Neuronal stem cell (in vitro differentiated cells): ENCODE results near the gene CTNNB1.
A peak's percentile ranks its signal among the peaks of the same experiment; 100 is the strongest.
"Not testable (repeated sequence)": the region's sequence is repeated elsewhere in the genome, so short reads cannot be mapped to it uniquely, and the experiment has no call there.

ENCODE experiments used
- DNase-seq: peaks from one replicate; pipeline ENCODE4 v3.0.0-alpha.2; 2013; ENCODE audit warnings: low spot score
- H2AFZ ChIP-seq: one replicate; pipeline ENCODE4 v1.6.1; 2013; ENCODE audit warnings: mild to moderate bottlenecking, low read length, inconsistent platforms
- H2AK5ac ChIP-seq: 2 replicates; pipeline ENCODE4 v1.6.1; 2013; ENCODE audit warnings: low read depth, mild to moderate bottlenecking, inconsistent platforms, low read length, moderate library complexity, mixed read lengths
- H2BK120ac ChIP-seq: 2 replicates; pipeline ENCODE4 v1.6.1; 2013; ENCODE audit warnings: low read depth, mild to moderate bottlenecking, inconsistent platforms, low read length, moderate library complexity, mixed read lengths
- H2BK12ac ChIP-seq: one replicate; pipeline ENCODE4 v1.6.1; 2013; ENCODE audit warnings: low read length, inconsistent platforms
- H2BK15ac ChIP-seq: 2 replicates; pipeline ENCODE4 v1.6.1; 2013; ENCODE audit warnings: mild to moderate bottlenecking, low read length, inconsistent platforms, mixed read lengths
- H2BK5ac ChIP-seq: one replicate; pipeline ENCODE4 v1.6.1; 2013; ENCODE audit warnings: inconsistent platforms, mild to moderate bottlenecking, low read length, moderate library complexity
- H3K14ac ChIP-seq: one replicate; pipeline ENCODE4 v1.6.1; 2013; ENCODE audit warnings: low read length, inconsistent platforms
- H3K18ac ChIP-seq: 2 replicates; pipeline ENCODE4 v1.6.1; 2013; ENCODE audit warnings: low read length, inconsistent platforms
- H3K23ac ChIP-seq: 2 replicates; pipeline ENCODE4 v1.6.1; 2013; ENCODE audit warnings: low read depth, mild to moderate bottlenecking, mixed read lengths, low read length, inconsistent platforms; ENCODE audit not compliant: poor library complexity
- H3K27ac ChIP-seq: replicated peaks from 3 replicates; pipeline ENCODE4 v1.5.1; 2013; ENCODE audit warnings: low read length, inconsistent platforms
- H3K27me3 ChIP-seq, 3 experiments: 2 replicates each; pipeline ENCODE4 v1.6.1; 2013; ENCODE audit warnings: low read length in 3 of 3, mild to moderate bottlenecking in 2 of 3, inconsistent platforms in 1 of 3, low read depth in 1 of 3, mixed read lengths in 1 of 3, moderate library complexity in 1 of 3; ENCODE audit not compliant: control insufficient read depth in 3 of 3, insufficient read depth in 3 of 3
- H3K36me3 ChIP-seq, 2 donors: replicated peaks in 1 of 2; 2 replicates each; pipeline ENCODE4 v1.6.1; 2013; ENCODE audit warnings: low read length in 2 of 2; ENCODE audit not compliant: control insufficient read depth in 2 of 2, insufficient read depth in 2 of 2
- H3K4ac ChIP-seq: 2 replicates; pipeline ENCODE4 v1.6.1; 2013; ENCODE audit warnings: inconsistent platforms, mild to moderate bottlenecking, low read length, moderate library complexity
- H3K4me1 ChIP-seq, 2 donors: 1 replicate in 1 of 2; 2 replicates in 1 of 2; pipeline ENCODE4 v1.6.1; 2013; ENCODE audit warnings: low read length in 2 of 2, low read depth in 1 of 2; ENCODE audit not compliant: control insufficient read depth in 2 of 2, insufficient read depth in 1 of 2
- H3K4me2 ChIP-seq: one replicate; pipeline ENCODE4 v1.6.1; 2013; ENCODE audit warnings: mild to moderate bottlenecking, low read length, inconsistent platforms; ENCODE audit not compliant: insufficient read depth, poor library complexity, severe bottlenecking
- H3K4me3 ChIP-seq, 2 donors: 2 replicates each; pipeline ENCODE4 v1.5.1; 2013; ENCODE audit warnings: low read length in 2 of 2, mild to moderate bottlenecking in 2 of 2, inconsistent platforms in 1 of 2, moderate library complexity in 1 of 2
- H3K79me1 ChIP-seq: one replicate; pipeline ENCODE4 v1.6.1; 2013; ENCODE audit warnings: low read depth, mild to moderate bottlenecking, inconsistent platforms, low read length, moderate library complexity
- H3K9ac ChIP-seq: one replicate; pipeline ENCODE4 v1.6.1; 2013; ENCODE audit warnings: mild to moderate bottlenecking, low read depth, low read length, inconsistent platforms; ENCODE audit not compliant: poor library complexity
- H3K9me3 ChIP-seq, 2 donors: replicated peaks in 1 of 2; 2 replicates each; pipeline versions ENCODE3 to v1.6.1; 2013; ENCODE audit warnings: low read length in 2 of 2, mild to moderate bottlenecking in 2 of 2, inconsistent platforms in 1 of 2, low read depth in 1 of 2, mixed read lengths in 1 of 2, moderate library complexity in 1 of 2; ENCODE audit not compliant: control insufficient read depth in 2 of 2, insufficient read depth in 1 of 2
- H4K8ac ChIP-seq: one replicate; pipeline ENCODE4 v1.6.1; 2013; ENCODE audit warnings: low read depth, mild to moderate bottlenecking, inconsistent platforms, low read length, moderate library complexity
- H4K91ac ChIP-seq: one replicate; pipeline ENCODE4 v1.6.1; 2013; ENCODE audit warnings: low read length, low read depth, mild to moderate bottlenecking, inconsistent platforms; ENCODE audit not compliant: poor library complexity
- WGBS, 2 donors: extraction: QIAGEN DNeasy Blood & Tissue Kit; methylation state at CpG; one replicate each; pipeline ENCODE4 v1.1.7; 2013; ENCODE audit warnings: missing lambda C conversion rate in 2 of 2, mixed read lengths in 1 of 2; ENCODE audit not compliant: insufficient read length in 2 of 2, insufficient replicate concordance in 1 of 2; ENCODE audit errors: extremely low coverage in 2 of 2; 5-methylcytosine and 5-hydroxymethylcytosine counted together

The CTNNB1 gene

GRCh38 chr3:41274944-41275668 is 75.8 kb downstream of the CTNNB1 start:
- Histone ChIP-seq H3K4me2 (no peak overlapping the region), H3K23ac (no peak overlapping the region), H4K8ac (no peak overlapping the region), H2AFZ (no peak overlapping the region), H3K9me3 (no peaks in the 10 kb centered on the region), H2BK15ac (no peak overlapping the region), H3K79me1 (peaks cover 2% of the 10 kb centered on the region), H4K91ac (no peak overlapping the region), H3K4me3 (no peak overlapping the region), H3K9ac (no peak overlapping the region), H3K27me3 (no peaks in the 10 kb centered on the region), H2BK12ac (no peak overlapping the region), H3K14ac (no peak overlapping the region), H3K27ac (no peak overlapping the region), H2AK5ac (no peak overlapping the region), H3K4ac (no peak overlapping the region), H3K4me1 (peaks cover 0 to 7% of the 10 kb centered on the region in 2 donors), H3K36me3 (no peaks in the 10 kb centered on the region), H3K18ac (no peak overlapping the region), H2BK5ac (no peak overlapping the region), H2BK120ac (no peak overlapping the region)
- DNase-seq = no peak

DNA sequence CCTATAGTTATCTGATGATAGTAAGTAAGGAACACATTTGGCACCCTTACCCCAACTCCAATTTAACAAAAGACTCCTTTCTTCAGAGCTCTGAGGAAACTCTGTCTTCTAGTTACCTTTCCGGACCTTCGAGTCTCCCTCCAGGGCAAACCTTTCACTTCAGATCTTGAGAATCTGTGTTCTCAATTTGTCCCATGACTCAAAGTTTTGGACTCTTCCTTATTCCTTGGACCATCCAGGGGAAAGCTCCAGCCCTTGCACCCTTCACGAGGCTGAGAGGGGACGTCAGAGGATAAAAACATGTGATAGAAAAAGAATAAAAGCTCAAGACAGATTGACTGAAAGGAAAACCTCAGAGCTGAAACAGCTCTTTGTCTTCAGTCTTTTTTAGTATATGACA is 76.9 kb downstream of the CTNNB1 start:
- Histone ChIP-seq H4K8ac (no peak overlapping the region), H3K79me1 (peaks cover 2% of the 10 kb centered on the region), H3K14ac (no peak overlapping the region), H2BK5ac (no peak overlapping the region), H3K9me3 (no peaks in the 10 kb centered on the region), H3K36me3 (no peaks in the 10 kb centered on the region), H2AK5ac (no peak overlapping the region), H3K23ac (no peak overlapping the region), H2BK15ac (no peak overlapping the region), H3K27me3 (no peaks in the 10 kb centered on the region), H3K9ac (no peak overlapping the region), H2AFZ (no peak overlapping the region), H3K4me3 (no peak overlapping the region), H3K18ac (no peak overlapping the region), H2BK12ac (no peak overlapping the region), H3K4me2 (no peak overlapping the region), H3K27ac (no peak overlapping the region), H3K4ac (no peak overlapping the region), H4K91ac (no peak overlapping the region), H2BK120ac (no peak overlapping the region), H3K4me1 (peaks cover 0 to 7% of the 10 kb centered on the region in 2 donors)
- DNase-seq = no peak
- WGBS, 2 donors = no CpG with 5 or more reads among the region's 4 CpGs

DNA sequence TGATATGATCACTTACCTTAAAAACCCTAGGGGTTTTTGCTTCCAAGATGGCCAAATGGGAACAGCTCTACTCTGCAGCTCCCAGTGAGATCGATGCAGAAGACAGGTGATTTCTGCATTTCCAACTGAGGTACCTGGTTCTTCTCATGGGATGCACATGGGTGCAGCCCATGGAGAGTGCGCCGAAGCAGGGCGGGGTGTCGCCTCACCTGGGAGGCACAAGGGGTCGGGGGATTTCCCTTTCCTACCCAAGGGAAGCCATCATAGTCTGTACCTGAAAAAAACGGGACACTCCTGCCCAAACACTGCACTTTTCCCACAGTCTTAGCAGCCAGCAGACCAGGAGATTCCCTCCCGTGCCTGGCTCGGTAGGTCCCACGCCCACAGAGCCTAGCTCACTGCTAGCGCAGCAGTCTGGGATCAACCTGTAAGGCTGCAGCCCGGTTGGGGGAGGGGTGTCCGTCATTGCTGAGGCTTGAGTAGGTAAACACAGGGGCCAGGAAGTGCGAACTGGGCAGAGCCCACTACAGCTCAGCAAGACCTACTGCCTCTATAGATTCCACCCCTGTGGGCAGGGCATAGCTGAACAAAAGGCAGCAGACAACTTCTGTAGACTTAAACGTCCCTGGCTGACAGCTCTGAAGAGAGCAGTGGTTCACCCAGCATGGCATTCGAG is 78.6 kb downstream of the CTNNB1 start:
- Histone ChIP-seq H3K9me3 (no peaks in the 10 kb centered on the region), H3K9ac (no peak overlapping the region), H4K91ac (no peak overlapping the region), H2AFZ (no peak overlapping the region), H3K18ac (peak overlapping the region; percentile 85), H3K27ac (no peak overlapping the region), H3K23ac (peak overlapping the region; percentile 95), H3K4me1 (peaks cover 0 to 7% of the 10 kb centered on the region in 2 donors), H2BK12ac (peak overlapping the region; percentile 46), H3K4me3 (no peak overlapping the region), H3K4me2 (no peak overlapping the region), H2BK15ac (no peak overlapping the region), H3K14ac (peak overlapping the region; percentile 63), H4K8ac (peak overlapping the region; percentile 86), H2BK120ac (no peak overlapping the region), H2BK5ac (peak overlapping the region; percentile 3), H2AK5ac (peak overlapping the region; percentile 79), H3K36me3 (no peaks in the 10 kb centered on the region), H3K27me3 (no peaks in the 10 kb centered on the region), H3K4ac (no peak overlapping the region), H3K79me1 (peaks cover 2% of the 10 kb centered on the region)
- WGBS, 2 donors = no CpG with 5 or more reads among the region's 16 CpGs
- no peak for DNase-seq

GRCh38 chr3:41284934-41285333 is 85.6 kb downstream of the CTNNB1 start:
- H2AK5ac ChIP-seq, H3K4me1 ChIP-seq, H3K14ac ChIP-seq, H3K4ac ChIP-seq, H3K18ac ChIP-seq, H3K9ac ChIP-seq, H3K4me3 ChIP-seq, H3K23ac ChIP-seq, H2BK5ac ChIP-seq, H2AFZ ChIP-seq, H4K8ac ChIP-seq, H2BK15ac ChIP-seq, H3K4me2 ChIP-seq, H3K9me3 ChIP-seq, H2BK12ac ChIP-seq, H2BK120ac ChIP-seq, H4K91ac ChIP-seq, H3K27me3 ChIP-seq, H3K27ac ChIP-seq, H3K79me1 ChIP-seq, H3K36me3 ChIP-seq, DNase-seq: not testable (repeated sequence)
- no CpG with 5 or more reads among the region's 3 CpGs for WGBS, 2 donors
